C4-2B (cell line): ENCODE data around the gene HDGFL2.

Experiments used
- H3K27ac ChIP-seq: fragments of 450-650 bp; 2 replicates; pipeline ENCODE4 v1.5.1; 2017
- ZFX ChIP-seq: fragments of 450-650 bp; IDR thresholded peaks from 2 replicates; pipeline ENCODE4 v1.6.1; 2017
- TF ChIP-seq, protein P1 (sequence below): fragments of 450-650 bp; conservative IDR thresholded peaks from 2 replicates; pipeline ENCODE4 v1.5.1; 2017; ENCODE audit warnings: mild to moderate bottlenecking

HDGFL2 gene

DNA sequence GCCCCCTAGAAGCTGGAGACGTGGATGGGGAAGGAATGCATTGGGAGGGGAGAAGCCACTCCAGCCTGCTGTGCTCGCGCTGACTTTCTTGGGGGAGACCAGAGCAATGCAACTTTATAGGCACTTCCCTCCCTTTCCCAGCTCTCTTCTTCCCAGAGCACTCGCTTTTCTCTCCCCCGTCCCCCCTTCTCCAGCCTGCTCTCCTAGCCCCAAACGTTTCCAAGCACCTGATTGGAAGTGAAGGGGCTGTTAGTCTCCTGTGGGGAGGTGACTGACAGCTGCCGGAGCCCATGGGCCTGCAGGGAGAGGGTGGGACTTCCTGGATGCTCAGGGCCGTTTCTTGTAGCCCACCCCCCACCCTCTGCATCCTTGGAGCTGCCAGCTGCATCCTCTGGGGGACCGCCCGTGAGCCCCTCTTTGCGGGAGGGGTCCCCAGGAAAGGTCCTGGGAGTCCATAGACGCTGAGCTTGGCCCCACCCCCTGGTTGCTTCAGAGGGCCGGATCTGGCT, 2.5 kb downstream of the HDGFL2 start:
- H3K27ac ChIP-seq, result no peak overlapping the region
- TF ChIP-seq ZFX, result no peak
- TF ChIP-seq, protein P1, sequence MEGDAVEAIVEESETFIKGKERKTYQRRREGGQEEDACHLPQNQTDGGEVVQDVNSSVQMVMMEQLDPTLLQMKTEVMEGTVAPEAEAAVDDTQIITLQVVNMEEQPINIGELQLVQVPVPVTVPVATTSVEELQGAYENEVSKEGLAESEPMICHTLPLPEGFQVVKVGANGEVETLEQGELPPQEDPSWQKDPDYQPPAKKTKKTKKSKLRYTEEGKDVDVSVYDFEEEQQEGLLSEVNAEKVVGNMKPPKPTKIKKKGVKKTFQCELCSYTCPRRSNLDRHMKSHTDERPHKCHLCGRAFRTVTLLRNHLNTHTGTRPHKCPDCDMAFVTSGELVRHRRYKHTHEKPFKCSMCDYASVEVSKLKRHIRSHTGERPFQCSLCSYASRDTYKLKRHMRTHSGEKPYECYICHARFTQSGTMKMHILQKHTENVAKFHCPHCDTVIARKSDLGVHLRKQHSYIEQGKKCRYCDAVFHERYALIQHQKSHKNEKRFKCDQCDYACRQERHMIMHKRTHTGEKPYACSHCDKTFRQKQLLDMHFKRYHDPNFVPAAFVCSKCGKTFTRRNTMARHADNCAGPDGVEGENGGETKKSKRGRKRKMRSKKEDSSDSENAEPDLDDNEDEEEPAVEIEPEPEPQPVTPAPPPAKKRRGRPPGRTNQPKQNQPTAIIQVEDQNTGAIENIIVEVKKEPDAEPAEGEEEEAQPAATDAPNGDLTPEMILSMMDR, result no peak

DNA sequence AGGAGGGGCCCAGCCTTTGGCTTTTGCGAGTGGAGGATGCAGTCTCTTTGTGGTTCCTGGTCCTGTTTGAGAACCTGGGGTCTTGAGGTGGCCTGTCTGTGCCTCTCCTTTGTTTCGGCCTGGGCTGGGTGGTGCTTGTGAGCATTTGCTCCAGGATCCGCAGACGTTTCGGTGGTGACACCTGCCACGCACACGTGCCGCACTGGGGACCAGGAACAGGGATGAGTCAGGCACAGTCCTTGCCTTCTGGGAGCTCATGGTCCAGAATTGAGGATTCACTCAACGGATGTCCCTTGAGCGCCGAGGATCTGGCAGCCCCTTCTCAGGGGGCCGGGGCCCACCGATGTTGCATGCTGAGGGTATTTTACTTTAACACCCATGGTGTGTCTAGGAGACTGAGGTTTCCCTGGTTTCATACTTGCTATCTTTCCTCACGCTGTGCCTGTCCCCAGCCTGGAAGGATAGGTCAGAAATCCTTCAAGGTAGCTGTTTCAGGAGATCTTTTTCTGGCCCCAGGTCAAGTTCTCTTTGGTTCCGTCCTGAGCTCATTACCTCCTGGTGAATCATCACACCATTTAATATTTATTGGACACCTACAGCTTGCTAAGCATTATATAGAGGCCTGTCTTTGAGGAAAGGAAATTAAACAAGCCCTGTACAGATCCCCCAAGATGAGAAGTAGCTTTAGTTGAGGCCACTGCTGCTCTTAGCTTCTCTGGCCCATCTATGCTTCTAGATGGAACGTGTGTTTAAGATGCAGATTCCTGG, 5.1 kb downstream of the HDGFL2 start:
- no peak for TF ChIP-seq ZFX
- TF ChIP-seq, protein P1, result no peak
- H3K27ac ChIP-seq, result no peak overlapping the region

DNA sequence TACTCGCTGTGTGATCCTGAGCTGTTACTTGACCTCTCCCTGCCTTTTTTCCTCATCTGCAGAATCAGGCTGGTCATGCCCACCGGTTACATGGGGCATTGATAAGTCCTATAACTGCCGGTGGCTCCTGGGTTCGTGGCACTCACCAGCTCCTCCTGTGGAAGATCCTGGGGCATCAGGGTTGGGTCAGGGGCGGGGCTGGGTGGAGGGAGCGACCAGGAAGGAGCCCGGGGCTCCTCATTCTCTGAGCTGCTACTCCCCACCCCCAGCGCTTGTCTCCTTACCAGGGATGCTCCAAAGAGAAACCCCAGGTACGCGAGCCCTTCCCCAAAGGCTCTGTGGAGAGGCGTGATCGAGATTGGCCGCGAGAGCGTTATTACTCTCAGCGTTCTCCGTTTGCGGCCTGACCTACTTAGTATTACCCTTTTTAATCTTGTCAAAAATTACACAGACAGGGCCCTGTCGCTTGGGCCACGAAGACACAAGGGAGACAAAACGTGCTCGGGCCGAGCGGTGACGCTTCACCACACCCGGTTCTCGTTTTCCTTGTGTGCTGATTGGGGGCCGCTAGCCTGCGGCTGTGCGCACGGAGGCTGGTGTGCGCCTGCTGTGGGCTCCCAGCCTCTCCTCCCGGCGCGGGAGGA, 10.7 kb downstream of the HDGFL2 start:
- no peak overlapping the region for H3K27ac ChIP-seq
- TF ChIP-seq ZFX, result no peak

DNA sequence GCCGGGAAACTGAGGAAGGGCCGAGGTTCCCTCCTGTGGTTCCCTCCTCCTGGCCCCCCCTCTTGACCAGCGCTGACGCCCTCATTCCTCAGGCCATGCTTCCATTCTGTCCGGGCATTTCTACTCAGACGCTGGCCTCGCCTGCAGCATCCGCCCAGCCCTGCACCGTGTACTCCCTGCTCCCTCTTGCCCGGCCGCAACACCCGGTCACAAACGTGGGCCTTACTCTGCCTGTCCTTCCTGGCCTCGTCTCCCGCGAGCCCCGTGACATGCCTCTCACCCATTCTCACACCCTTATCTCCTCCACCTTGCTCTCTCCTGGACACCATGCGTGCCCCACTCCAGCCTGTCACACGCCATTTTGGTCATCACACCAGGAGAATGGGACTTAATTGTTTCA, 11.3 kb downstream of the HDGFL2 start:
- TF ChIP-seq ZFX, result no peak
- TF ChIP-seq, protein P1, result no peak
- no peak overlapping the region for H3K27ac ChIP-seq

DNA sequence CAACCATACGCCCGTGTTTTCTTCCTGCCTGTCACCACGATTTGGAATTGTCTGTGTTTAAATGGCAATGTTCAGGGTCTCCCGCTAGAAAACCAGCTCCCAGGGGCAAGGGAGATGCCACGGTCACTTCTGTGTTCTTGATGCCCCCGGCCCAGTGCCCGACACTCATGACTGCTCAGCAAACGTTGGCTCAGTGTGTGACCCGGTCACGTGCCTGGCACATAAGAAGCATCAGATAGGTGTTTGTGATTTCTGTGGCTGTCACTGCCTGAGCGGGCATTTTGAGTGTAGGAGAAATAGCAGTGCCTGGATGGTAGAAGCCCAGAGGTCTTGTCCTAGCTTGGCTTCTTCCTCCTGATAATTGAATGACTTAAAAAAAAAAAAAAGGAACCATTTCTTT, 15.5 kb downstream of the HDGFL2 start:
- no peak for TF ChIP-seq ZFX
- TF ChIP-seq, protein P1, result no peak
- no peak overlapping the region for H3K27ac ChIP-seq

DNA sequence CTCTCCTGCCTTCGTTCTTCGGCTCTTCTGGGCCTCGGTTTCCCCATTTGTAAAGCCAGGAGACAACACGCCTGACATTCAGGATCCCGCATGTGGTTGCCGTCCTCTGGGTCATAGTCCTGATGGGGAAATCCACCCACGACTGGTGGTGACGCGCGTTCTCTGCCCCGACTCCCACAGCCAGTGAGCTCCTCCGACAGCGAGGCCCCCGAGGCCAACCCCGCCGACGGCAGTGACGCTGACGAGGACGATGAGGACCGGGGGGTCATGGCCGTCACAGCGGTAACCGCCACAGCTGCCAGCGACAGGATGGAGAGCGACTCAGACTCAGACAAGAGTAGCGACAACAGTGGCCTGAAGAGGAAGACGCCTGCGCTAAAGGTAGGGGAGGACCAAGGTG, 16.4 kb downstream of the HDGFL2 start:
- H3K27ac ChIP-seq, result no peak overlapping the region
- no peak for TF ChIP-seq ZFX
- TF ChIP-seq, protein P1, result no peak

DNA sequence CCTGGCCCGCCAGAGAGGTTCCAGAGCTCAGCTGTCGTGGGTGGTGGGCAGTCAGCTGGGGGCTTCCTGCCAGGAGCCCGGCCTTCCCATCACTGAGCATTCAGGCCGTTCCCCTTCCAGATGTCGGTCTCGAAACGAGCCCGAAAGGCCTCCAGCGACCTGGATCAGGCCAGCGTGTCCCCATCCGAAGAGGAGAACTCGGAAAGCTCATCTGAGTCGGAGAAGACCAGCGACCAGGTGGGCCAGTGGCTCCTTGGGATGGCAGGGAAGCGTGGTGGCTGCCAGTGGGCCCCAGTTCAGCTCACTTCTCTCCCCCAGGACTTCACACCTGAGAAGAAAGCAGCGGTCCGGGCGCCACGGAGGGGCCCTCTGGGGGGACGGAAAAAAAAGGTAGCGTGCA, 19.3 kb downstream of the HDGFL2 start:
- no peak for TF ChIP-seq ZFX
- TF ChIP-seq, protein P1, result no peak
- H3K27ac ChIP-seq, result no peak overlapping the region
